Hepatocyte (in vitro differentiated cells): ENCODE measurements around the gene DOK6. TPM values are rescaled to one million over a fixed set of nuclear protein-coding genes. Genes with fewer than 3 reads are reported as not detected.

Experiments
- DNase-seq: peaks from one replicate; pipeline ENCODE4 v3.0.0-alpha.2; 2016; ENCODE audit warnings: low spot score
- H2AFZ ChIP-seq: fragments of 200-600 bp; sonication (generic); 2 replicates; pipeline ENCODE4 v1.6.0; 2016; ENCODE audit warnings: antibody characterized with exemption, mild to moderate bottlenecking
- H3K27ac ChIP-seq: fragments of 200-600 bp; sonication (generic); 2 replicates; pipeline ENCODE4 v1.5.1; 2016; ENCODE audit warnings: mild to moderate bottlenecking
- H3K27me3 ChIP-seq: fragments of 200-600 bp; sonication (generic); 2 replicates; pipeline ENCODE4 v1.6.1; 2016
- H3K36me3 ChIP-seq: fragments of 200-600 bp; sonication (generic); replicated peaks from 2 replicates; pipeline ENCODE4 v1.5.1; 2016; ENCODE audit warnings: low read depth; ENCODE audit not compliant: insufficient read depth
- H3K4me1 ChIP-seq: fragments of 200-600 bp; sonication (generic); 2 replicates; pipeline ENCODE4 v1.5.1; 2016; ENCODE audit warnings: mild to moderate bottlenecking, moderate library complexity; ENCODE audit not compliant: insufficient read depth
- H3K4me2 ChIP-seq: fragments of 200-600 bp; sonication (generic); 2 replicates; pipeline ENCODE4 v1.6.0; 2016
- H3K4me3 ChIP-seq: fragments of 200-600 bp; sonication (generic); 2 replicates; pipeline ENCODE4 v1.5.1; 2016; ENCODE audit warnings: mild to moderate bottlenecking
- H3K79me2 ChIP-seq: fragments of 200-600 bp; sonication (generic); 2 replicates; pipeline ENCODE4 v1.6.0; 2017; ENCODE audit warnings: mild to moderate bottlenecking
- H3K9me2 ChIP-seq: fragments of 200-600 bp; sonication (generic); replicated peaks from 2 replicates; pipeline ENCODE4 v1.6.0; 2017; ENCODE audit warnings: mild to moderate bottlenecking; ENCODE audit not compliant: insufficient read depth
- H3K9me3 ChIP-seq: fragments of 200-600 bp; sonication (generic); 2 replicates; pipeline ENCODE4 v1.5.1; 2016; ENCODE audit warnings: low read depth, mild to moderate bottlenecking
- H4K20me1 ChIP-seq: fragments of 200-600 bp; sonication (generic); 2 replicates; pipeline ENCODE4 v1.6.0; 2016; ENCODE audit warnings: mild to moderate bottlenecking; ENCODE audit not compliant: insufficient read depth, poor library complexity, severe bottlenecking
- CTCF ChIP-seq: fragments of 200-600 bp; sonication (generic); IDR thresholded peaks from 2 replicates; pipeline ENCODE4 v1.5.1; 2016; ENCODE audit warnings: antibody characterized with exemption, mild to moderate bottlenecking; ENCODE audit not compliant: poor library complexity
- EZH2 ChIP-seq: fragments of 200-600 bp; sonication (generic); IDR thresholded peaks from 2 replicates; pipeline ENCODE4 v1.6.1; 2016; ENCODE audit warnings: antibody characterized with exemption, mild to moderate bottlenecking, borderline replicate concordance
- EZH2phosphoT487 ChIP-seq: fragments of 200-600 bp; sonication (generic); IDR thresholded peaks from one replicate; pipeline ENCODE4 v1.6.1; 2018; ENCODE audit warnings: antibody characterized with exemption, mild to moderate bottlenecking, low read depth, moderate library complexity; ENCODE audit not compliant: unreplicated experiment, severe bottlenecking
- WGBS: methylation state at CpG from one replicate; pipeline ENCODE4 v1.1.6; 2016; ENCODE audit warnings: low lambda C conversion rate; ENCODE audit errors: missing lambda C conversion rate; 5-methylcytosine and 5-hydroxymethylcytosine counted together
- polyA plus RNA-seq: library from polyadenylated mRNA; unstranded; fragments of >200 nt; fragmentation: Nextera tagmentation; extraction: Ambion mirVana; gene quantifications from 2 replicates; pipeline ENCODE4 v1.2.1, GENCODE V29; 2016
- total RNA-seq: library from RNA; depleted of rRNA; stranded (reverse); fragments of >200 nt; gene quantifications from 2 replicates; pipeline ENCODE4 v1.2.3, GENCODE V29; 2014

Gene DOK6
- total and polyA plus RNA-seq, 2 experiments from 2014 or later: 2.6 to 4.0 TPM

- no peaks in the 10 kb centered on the region for H3K27me3 ChIP-seq
- TF ChIP-seq EZH2phosphoT487: no peak
- TF ChIP-seq EZH2: no peak
- no peak for TF ChIP-seq CTCF
- no peaks in the 10 kb centered on the region for H3K79me2 ChIP-seq
- H3K4me3 ChIP-seq: no peak overlapping the region
- no peaks in the 10 kb centered on the region for H3K36me3 ChIP-seq
- H2AFZ ChIP-seq: no peak overlapping the region
- no peaks in the 10 kb centered on the region for H4K20me1 ChIP-seq
- H3K4me1 ChIP-seq: no peaks in the 10 kb centered on the region
- no peaks in the 10 kb centered on the region for H3K9me2 ChIP-seq
- WGBS: 90% methylated on average over 7 of the region's 7 CpGs
- H3K9me3 ChIP-seq: peaks cover 3% of the 10 kb centered on the region
- H3K27ac ChIP-seq: no peak overlapping the region
- H3K4me2 ChIP-seq: no peak overlapping the region
- DNase-seq: no peak
These were observed 496.9 kb downstream of the DOK6 start for GRCh38 chr18:69897397-69898108.

GRCh38 chr18:69898241-69898861, 497.7 kb downstream of the DOK6 start:
- H3K4me2 ChIP-seq: no peak overlapping the region
- DNase-seq: no peak
- WGBS: 72% methylated on average over 11 of the region's 11 CpGs
- TF ChIP-seq CTCF (no peak), EZH2phosphoT487 (no peak), EZH2 (no peak)
- no peaks in the 10 kb centered on the region for H3K36me3 ChIP-seq
- no peak overlapping the region for H3K27ac ChIP-seq
- no peak overlapping the region for H2AFZ ChIP-seq
- H3K4me1 ChIP-seq: no peaks in the 10 kb centered on the region
- H3K9me2 ChIP-seq: no peaks in the 10 kb centered on the region
- H3K4me3 ChIP-seq: no peak overlapping the region
- no peaks in the 10 kb centered on the region for H4K20me1 ChIP-seq
- no peaks in the 10 kb centered on the region for H3K27me3 ChIP-seq
- H3K9me3 ChIP-seq: peaks cover 3% of the 10 kb centered on the region
- no peaks in the 10 kb centered on the region for H3K79me2 ChIP-seq
